GM04503 (cell line): ENCODE results near the gene PRDM15.

Experiments used
- DNase-seq: peaks from one replicate; pipeline ENCODE4 v3.0.0-alpha.2; 2012; ENCODE audit warnings: low read depth

Gene PRDM15

GRCh38 chr21:41864311-41865001 lies 14.7 kb downstream of the PRDM15 start:
- DNase-seq: no peak

GRCh38 chr21:41863439-41863740 lies 15.8 kb downstream of the PRDM15 start:
- DNase-seq: no peak

GRCh38 chr21:41861987-41862386 lies 17.2 kb downstream of the PRDM15 start:
- no peak for DNase-seq

GRCh38 chr21:41861255-41861654 lies 17.9 kb downstream of the PRDM15 start:
- no peak for DNase-seq

- no peak for DNase-seq
These were observed 19.7 kb downstream of the PRDM15 start for GRCh38 chr21:41859297-41859980.

- no peak for DNase-seq
These were observed 20.5 kb downstream of the PRDM15 start for GRCh38 chr21:41858466-41859296.

GRCh38 chr21:41857771-41858300 lies 21.3 kb downstream of the PRDM15 start:
- no peak for DNase-seq

GRCh38 chr21:41856572-41856971 lies 22.6 kb downstream of the PRDM15 start:
- no peak for DNase-seq

GRCh38 chr21:41854426-41854995 lies 24.6 kb downstream of the PRDM15 start:
- no peak for DNase-seq

GRCh38 chr21:41852929-41853320 lies 26.2 kb downstream of the PRDM15 start:
- DNase-seq: no peak

- no peak for DNase-seq
These were observed 26.8 kb downstream of the PRDM15 start for GRCh38 chr21:41852151-41852928.

- no peak for DNase-seq
These were observed 27.9 kb downstream of the PRDM15 start for GRCh38 chr21:41851090-41851790.

- no peak for DNase-seq
These were observed 29.1 kb downstream of the PRDM15 start for GRCh38 chr21:41850085-41850484.

GRCh38 chr21:41848958-41849580 lies 30.1 kb downstream of the PRDM15 start:
- no peak for DNase-seq

GRCh38 chr21:41848533-41848932 lies 30.6 kb downstream of the PRDM15 start:
- DNase-seq: no peak

- peak; percentile 29 for DNase-seq
These were observed 31.9 kb downstream of the PRDM15 start for GRCh38 chr21:41847066-41847804.

- DNase-seq: no peak
These were observed 32.6 kb downstream of the PRDM15 start for GRCh38 chr21:41846536-41846935.

- DNase-seq: no peak
These were observed 33.2 kb downstream of the PRDM15 start for GRCh38 chr21:41846033-41846317.

- no peak for DNase-seq
These were observed 33.7 kb downstream of the PRDM15 start for GRCh38 chr21:41845310-41846032.
